Small intestine (tissue), 7 donors: ENCODE results near the gene SLC30A4. TPM values are rescaled to one million over a fixed set of nuclear protein-coding genes. Genes with fewer than 3 reads are reported as not detected.

Source experiments
- DNase-seq, 2 donors: peaks; one replicate each; pipeline versions ENCODE4 v3.0.0 to v3.0.0-alpha.2; 2013
- FAIRE-seq: peaks from 2 replicates; lab custom pipeline; 2012; peaks lifted over from hg19 to GRCh38; lab: Jason Lieb, UNC
- H3K27ac ChIP-seq, 3 donors: one replicate each; pipeline ENCODE4 v1.5.1; 2013; ENCODE audit warnings: low read length in 2 of 3, mild to moderate bottlenecking in 2 of 3, control low read depth in 1 of 3, inconsistent platforms in 1 of 3, low read depth in 1 of 3, moderate library complexity in 1 of 3
- H3K27me3 ChIP-seq, 3 donors: one replicate each; pipeline ENCODE4 v1.6.1; 2013; ENCODE audit warnings: low read length in 3 of 3, inconsistent platforms in 1 of 3; ENCODE audit not compliant: control insufficient read depth in 3 of 3, insufficient read depth in 3 of 3
- H3K36me3 ChIP-seq, 3 donors: one replicate each; pipeline ENCODE4 v1.6.1; 2013; ENCODE audit warnings: low read length in 3 of 3, inconsistent platforms in 1 of 3, low read depth in 1 of 3, mild to moderate bottlenecking in 1 of 3, moderate library complexity in 1 of 3; ENCODE audit not compliant: control insufficient read depth in 3 of 3, insufficient read depth in 2 of 3
- H3K4me1 ChIP-seq, 3 donors: one replicate each; pipeline ENCODE4 v1.6.1; 2013; ENCODE audit warnings: low read length in 2 of 3, inconsistent platforms in 1 of 3, low read depth in 1 of 3, mild to moderate bottlenecking in 1 of 3, moderate library complexity in 1 of 3; ENCODE audit not compliant: control insufficient read depth in 3 of 3, insufficient read depth in 2 of 3
- H3K4me3 ChIP-seq, 3 donors: one replicate each; pipeline ENCODE4 v1.5.1; 2013; ENCODE audit warnings: low read length in 3 of 3, control low read depth in 1 of 3, inconsistent platforms in 1 of 3, low read depth in 1 of 3, mild to moderate bottlenecking in 1 of 3, moderate library complexity in 1 of 3
- H3K9me3 ChIP-seq, 2 donors: one replicate each; pipeline ENCODE4 v1.6.1; 2013; ENCODE audit warnings: low read depth in 1 of 2, low read length in 1 of 2; ENCODE audit not compliant: control insufficient read depth in 2 of 2, insufficient read depth in 1 of 2
- WGBS, 3 donors: extraction: QIAGEN DNeasy Blood & Tissue Kit; methylation state at CpG; one replicate each; pipeline ENCODE4 v1.1.7; 2013; 5-methylcytosine and 5-hydroxymethylcytosine counted together
- polyA plus RNA-seq, 4 donors: library from polyadenylated mRNA; stranded (reverse) in 3 of 4; unstranded in 1 of 4; fragments of 200-250 nt in 3 of 4; fragments of 120-200 nt in 1 of 4; gene quantifications; one replicate each; pipeline versions ENCODE4 v1.2.1 to v1.2.3, GENCODE V29; 2013
- donor health status: healthy with polysubstance abuse.
- donor health status: control.
- donor health status: control.
- donor health status: Bipolar disorder and iron deficiency.
- donor health status: healthy.

Gene SLC30A4
- polyA plus RNA-seq, 4 donors, result 3.2 to 13.6 (median 8.9) TPM

GRCh38 chr15:45497261-45497660, 25.3 kb downstream of the SLC30A4 start:
- Histone ChIP-seq H3K27ac (no peak overlapping the region), H3K27me3 (no peaks in the 10 kb centered on the region), H3K4me1 (no peaks in the 10 kb centered on the region), H3K4me3 (no peak overlapping the region), H3K9me3 (no peaks in the 10 kb centered on the region), H3K36me3 (peaks cover 0 to 4% (median under 1%) of the 10 kb centered on the region in 3 donors)
- WGBS, 3 donors, result 90 to 93% (median 92%) methylated on average over 3 of the region's 3 CpGs
- DNase-seq, result no peak
- no peak for FAIRE-seq

DNA sequence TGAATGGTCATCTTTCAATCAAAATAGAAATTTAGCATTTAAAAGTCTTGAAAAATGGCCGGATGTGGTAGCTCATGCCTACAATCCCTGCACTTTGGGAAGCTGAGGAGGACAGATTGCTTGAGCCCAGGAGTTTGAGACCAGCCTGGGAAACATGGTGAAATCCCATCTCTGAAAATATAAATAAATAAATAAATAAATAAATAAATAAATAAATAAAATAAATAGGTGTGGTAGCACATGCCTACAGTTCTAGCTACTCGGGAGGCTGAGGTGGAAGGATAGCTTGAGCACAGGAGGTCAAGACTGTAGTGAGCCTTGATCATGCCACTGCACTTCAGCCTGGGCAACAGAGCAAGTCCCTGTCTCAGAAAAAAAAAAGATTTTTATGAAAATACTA, 25.9 kb downstream of the SLC30A4 start:
- FAIRE-seq, result no peak
- H3K27me3 ChIP-seq, result no peaks in the 10 kb centered on the region
- 86 to 95% (median 91%) methylated on average over 2 of the region's 2 CpGs for WGBS, 3 donors

DNA sequence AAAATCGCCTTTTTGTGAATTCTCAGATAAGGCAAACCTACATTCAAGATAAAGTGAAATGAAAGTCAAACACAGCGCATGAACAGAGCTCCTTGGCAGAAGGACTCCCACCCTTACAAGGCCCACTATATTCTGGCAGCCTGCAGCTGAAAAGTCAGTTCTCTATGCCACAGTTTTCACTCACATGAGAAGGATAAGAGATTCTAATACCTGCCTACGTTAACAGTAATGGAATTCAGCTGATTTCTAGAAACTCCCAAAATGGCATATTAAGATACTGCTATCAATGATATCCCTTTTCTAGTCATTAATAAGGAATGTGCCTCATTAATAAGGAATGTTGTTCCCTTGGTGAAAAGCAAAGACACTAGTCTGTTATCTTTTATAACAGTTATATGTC, 27.0 kb downstream of the SLC30A4 start:
- Histone ChIP-seq H3K4me3 (no peak overlapping the region), H3K4me1 (no peaks in the 10 kb centered on the region), H3K9me3 (no peaks in the 10 kb centered on the region), H3K27ac (no peak overlapping the region), H3K36me3 (peaks cover 0 to 4% (median 0%) of the 10 kb centered on the region in 3 donors), H3K27me3 (no peaks in the 10 kb centered on the region)
- no peak for DNase-seq
- no peak for FAIRE-seq
- 87 to 90% (median 90%) methylated on average over 3 of the region's 3 CpGs for WGBS, 3 donors

More for the DNA sequence above, 25.9 kb downstream of the SLC30A4 start:
- Histone ChIP-seq H3K4me3 (no peak overlapping the region), H3K4me1 (no peaks in the 10 kb centered on the region), H3K9me3 (no peaks in the 10 kb centered on the region), H3K36me3 (peaks cover 0 to 4% (median 0%) of the 10 kb centered on the region in 3 donors), H3K27ac (no peak overlapping the region)
- no peak for DNase-seq

DNA sequence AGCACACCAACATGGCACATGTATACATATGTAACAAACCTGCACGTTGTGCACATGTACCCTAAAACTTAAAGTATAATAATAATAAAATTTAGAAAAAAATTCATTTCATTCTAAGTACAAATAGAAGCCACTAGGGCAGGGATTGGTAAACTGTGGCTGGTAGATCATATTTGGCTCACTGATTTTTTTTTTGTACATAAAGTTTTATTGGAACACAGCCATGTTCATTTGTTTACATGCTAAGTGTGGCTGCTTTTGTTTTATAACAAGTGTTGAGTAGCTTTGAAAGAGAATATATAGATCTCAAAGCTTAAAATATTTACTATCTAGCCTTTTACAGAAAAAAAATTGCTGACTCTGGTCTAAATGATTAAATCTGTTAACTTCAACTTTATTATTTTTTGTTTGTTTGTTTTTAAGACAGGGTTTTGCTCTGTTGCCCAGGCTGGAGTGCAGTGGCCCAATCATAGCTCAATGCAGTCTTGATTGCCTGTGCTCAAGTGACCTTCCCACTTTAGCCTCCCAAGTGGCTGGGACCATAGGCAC, 32.8 kb downstream of the SLC30A4 start:
- no peak for FAIRE-seq
- Histone ChIP-seq H3K4me3 (no peak overlapping the region), H3K27ac (no peak overlapping the region), H3K36me3 (peaks cover 0 to 8% (median 2%) of the 10 kb centered on the region in 3 donors), H3K4me1 (no peaks in the 10 kb centered on the region), H3K9me3 (no peaks in the 10 kb centered on the region), H3K27me3 (no peaks in the 10 kb centered on the region)
- no peak for DNase-seq
- WGBS, 3 donors, result 80 to 100% (median 100%) methylated on average over 1 of the region's 1 CpG

GRCh38 chr15:45486317-45486716, 36.2 kb downstream of the SLC30A4 start:
- no peak for FAIRE-seq
- 85 to 90% (median 85%) methylated on average over 1 of the region's 1 CpG for WGBS, 3 donors
- no peak overlapping the region for H3K4me3 ChIP-seq
- H3K27ac ChIP-seq, result no peak overlapping the region
- DNase-seq, result no peak
- no peaks in the 10 kb centered on the region for H3K27me3 ChIP-seq
- no peaks in the 10 kb centered on the region for H3K4me1 ChIP-seq
- peaks cover 0 to 11% (median 2%) of the 10 kb centered on the region in 3 donors for H3K36me3 ChIP-seq
- H3K9me3 ChIP-seq, result no peaks in the 10 kb centered on the region

GRCh38 chr15:45481135-45481534, 41.4 kb downstream of the SLC30A4 start:
- DNase-seq, result no peak
- H3K27ac ChIP-seq, result no peak overlapping the region
- FAIRE-seq, result no peak
- no peaks in the 10 kb centered on the region for H3K9me3 ChIP-seq
- H3K4me1 ChIP-seq, result peaks cover 0 to under 1% (median 0%) of the 10 kb centered on the region in 3 donors
- no peaks in the 10 kb centered on the region for H3K27me3 ChIP-seq
- H3K4me3 ChIP-seq, result no peak overlapping the region
- peaks cover 0 to 8% (median 2%) of the 10 kb centered on the region in 3 donors for H3K36me3 ChIP-seq
- 71 to 81% (median 73%) methylated on average over 2 of the region's 2 CpGs for WGBS, 3 donors

- H3K9me3 ChIP-seq, result no peaks in the 10 kb centered on the region
- H3K27ac ChIP-seq, result peak overlapping the region in 1 of 3 donors; percentile 67
- no peaks in the 10 kb centered on the region for H3K27me3 ChIP-seq
- FAIRE-seq, result no peak
- H3K4me1 ChIP-seq, result peaks cover 0 to 4% (median 0%) of the 10 kb centered on the region in 3 donors
- no peak overlapping the region for H3K4me3 ChIP-seq
- peak; percentile 85 to 86 for DNase-seq
- peaks cover 0 to 6% (median 2%) of the 10 kb centered on the region in 3 donors for H3K36me3 ChIP-seq
- WGBS, 3 donors, result 12 to 54% (median 35%) methylated on average over 3 of the region's 3 CpGs
Measured at GRCh38 chr15:45476410-45476809, 46.1 kb downstream of the SLC30A4 start.

DNA sequence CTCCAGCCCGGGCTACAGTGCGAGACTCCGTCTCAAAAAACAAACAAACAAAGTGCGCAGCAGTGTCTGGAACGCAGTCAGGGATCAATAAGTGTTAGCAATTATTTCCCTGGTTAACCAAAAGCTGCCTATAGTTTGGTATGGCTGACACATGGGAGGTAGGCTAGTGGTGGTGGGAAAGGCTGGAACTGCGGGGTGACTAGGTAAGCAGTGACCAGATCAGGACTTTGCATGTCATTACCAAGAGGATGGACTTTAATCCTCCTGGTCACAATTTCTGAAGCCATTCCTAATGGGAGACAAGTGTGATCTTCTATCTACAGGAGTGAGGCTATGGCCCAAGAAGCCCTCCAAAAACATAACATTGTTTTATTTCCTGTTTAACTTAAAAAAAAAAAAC, 47.8 kb downstream of the SLC30A4 start:
- 86 to 98% (median 93%) methylated on average over 6 of the region's 6 CpGs for WGBS, 3 donors
- FAIRE-seq (no peak), DNase-seq (peak in 1 of 2 donors; percentile 20)
- Histone ChIP-seq H3K4me1 (peaks cover 0 to 4% (median 0%) of the 10 kb centered on the region in 3 donors), H3K36me3 (no peaks in the 10 kb centered on the region), H3K9me3 (no peaks in the 10 kb centered on the region), H3K27ac (no peak overlapping the region), H3K4me3 (no peak overlapping the region), H3K27me3 (no peaks in the 10 kb centered on the region)

GRCh38 chr15:45473068-45473467, 49.5 kb downstream of the SLC30A4 start:
- no peak for DNase-seq
- no peaks in the 10 kb centered on the region for H3K36me3 ChIP-seq
- H3K27me3 ChIP-seq, result peaks cover 0 to 2% (median 0%) of the 10 kb centered on the region in 3 donors
- H3K27ac ChIP-seq, result no peak overlapping the region
- no peak for FAIRE-seq
- H3K9me3 ChIP-seq, result no peaks in the 10 kb centered on the region
- H3K4me1 ChIP-seq, result peaks cover 0 to 11% (median 0%) of the 10 kb centered on the region in 3 donors
- no peak overlapping the region for H3K4me3 ChIP-seq
- WGBS, 3 donors, result 74 to 90% (median 81%) methylated on average over 2 of the region's 2 CpGs
